Loucy (cell line): ENCODE results near the gene TLK2.

Experiments
- EZH2phosphoT487 ChIP-seq: fragments of 200-600 bp; IDR thresholded peaks from 2 replicates; pipeline ENCODE4 v1.6.1; 2018; ENCODE audit warnings: antibody characterized with exemption, mild to moderate bottlenecking, moderate library complexity, borderline replicate concordance
- TF ChIP-seq, protein P1 (sequence below): fragments of 200-600 bp; sonication (generic); conservative IDR thresholded peaks from 2 replicates; pipeline ENCODE4 v1.5.1; 2014; ENCODE audit warnings: mild to moderate bottlenecking, antibody characterized with exemption, low read length

DNA sequence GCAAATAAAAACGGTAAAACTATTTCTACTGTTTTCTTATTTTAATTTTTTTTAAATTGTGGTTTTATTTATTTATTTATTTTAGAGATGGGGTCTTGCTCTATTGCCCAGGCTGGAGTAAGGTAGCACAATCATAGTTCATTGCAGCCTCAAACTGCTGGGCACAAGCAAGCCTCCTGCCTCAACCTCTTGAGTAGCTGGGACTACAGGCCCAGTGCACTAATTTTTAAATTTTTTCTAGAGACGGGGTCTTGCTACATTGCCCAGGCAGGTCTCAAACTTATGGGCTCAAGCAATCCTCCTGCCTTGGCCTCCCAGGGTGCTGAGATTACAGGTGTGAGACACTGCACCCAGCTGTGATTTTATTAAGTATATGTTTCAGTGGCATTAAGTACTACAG is 102.3 kb downstream of the TLK2 start:
- TF ChIP-seq, protein P1, sequence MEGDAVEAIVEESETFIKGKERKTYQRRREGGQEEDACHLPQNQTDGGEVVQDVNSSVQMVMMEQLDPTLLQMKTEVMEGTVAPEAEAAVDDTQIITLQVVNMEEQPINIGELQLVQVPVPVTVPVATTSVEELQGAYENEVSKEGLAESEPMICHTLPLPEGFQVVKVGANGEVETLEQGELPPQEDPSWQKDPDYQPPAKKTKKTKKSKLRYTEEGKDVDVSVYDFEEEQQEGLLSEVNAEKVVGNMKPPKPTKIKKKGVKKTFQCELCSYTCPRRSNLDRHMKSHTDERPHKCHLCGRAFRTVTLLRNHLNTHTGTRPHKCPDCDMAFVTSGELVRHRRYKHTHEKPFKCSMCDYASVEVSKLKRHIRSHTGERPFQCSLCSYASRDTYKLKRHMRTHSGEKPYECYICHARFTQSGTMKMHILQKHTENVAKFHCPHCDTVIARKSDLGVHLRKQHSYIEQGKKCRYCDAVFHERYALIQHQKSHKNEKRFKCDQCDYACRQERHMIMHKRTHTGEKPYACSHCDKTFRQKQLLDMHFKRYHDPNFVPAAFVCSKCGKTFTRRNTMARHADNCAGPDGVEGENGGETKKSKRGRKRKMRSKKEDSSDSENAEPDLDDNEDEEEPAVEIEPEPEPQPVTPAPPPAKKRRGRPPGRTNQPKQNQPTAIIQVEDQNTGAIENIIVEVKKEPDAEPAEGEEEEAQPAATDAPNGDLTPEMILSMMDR, result no peak
- no peak for TF ChIP-seq EZH2phosphoT487
